GM10266 (cell line): ENCODE measurements around the gene RB1.

ENCODE experiments used
- DNase-seq: peaks from one replicate; pipeline ENCODE4 v3.0.0; 2012; ENCODE audit errors: extremely low spot score
- TF ChIP-seq, protein P1 (sequence below): IDR thresholded peaks from 2 replicates; pipeline ENCODE4 v1.5.1; 2012; ENCODE audit warnings: mild to moderate bottlenecking, low read depth; ENCODE audit not compliant: control insufficient read depth, insufficient read depth; ENCODE audit errors: missing control alignments

RB1 gene

DNA sequence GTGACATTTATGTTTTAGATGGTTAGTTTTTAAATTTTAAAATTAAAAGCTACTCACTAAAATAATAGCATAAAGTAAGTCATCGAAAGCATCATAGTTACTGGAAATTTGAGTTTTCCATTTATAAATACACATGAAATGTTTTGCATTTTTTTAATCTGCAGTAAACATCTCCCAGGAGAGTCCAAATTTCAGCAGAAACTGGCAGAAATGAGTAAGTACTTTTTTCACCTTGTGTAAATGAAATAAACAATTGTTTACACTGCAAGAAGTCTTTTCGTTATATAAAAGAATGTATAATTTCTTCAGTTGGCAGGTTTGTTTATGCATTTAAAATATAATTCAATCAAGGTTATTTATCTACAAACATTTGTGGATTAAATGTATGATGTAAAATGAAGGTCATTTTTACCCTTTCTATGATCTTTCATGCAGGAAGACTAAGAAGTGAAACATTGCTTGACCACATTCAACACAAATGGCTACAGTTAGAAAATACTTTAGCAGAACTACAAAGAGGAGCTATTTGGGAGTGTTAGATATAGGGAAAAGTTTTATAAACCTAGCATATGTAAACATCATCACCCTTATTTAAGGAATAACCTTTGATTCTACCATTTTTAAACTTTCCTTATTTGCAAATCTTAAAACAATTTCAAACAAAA, 173.8 kb downstream of the RB1 start:
- TF ChIP-seq, protein P1, sequence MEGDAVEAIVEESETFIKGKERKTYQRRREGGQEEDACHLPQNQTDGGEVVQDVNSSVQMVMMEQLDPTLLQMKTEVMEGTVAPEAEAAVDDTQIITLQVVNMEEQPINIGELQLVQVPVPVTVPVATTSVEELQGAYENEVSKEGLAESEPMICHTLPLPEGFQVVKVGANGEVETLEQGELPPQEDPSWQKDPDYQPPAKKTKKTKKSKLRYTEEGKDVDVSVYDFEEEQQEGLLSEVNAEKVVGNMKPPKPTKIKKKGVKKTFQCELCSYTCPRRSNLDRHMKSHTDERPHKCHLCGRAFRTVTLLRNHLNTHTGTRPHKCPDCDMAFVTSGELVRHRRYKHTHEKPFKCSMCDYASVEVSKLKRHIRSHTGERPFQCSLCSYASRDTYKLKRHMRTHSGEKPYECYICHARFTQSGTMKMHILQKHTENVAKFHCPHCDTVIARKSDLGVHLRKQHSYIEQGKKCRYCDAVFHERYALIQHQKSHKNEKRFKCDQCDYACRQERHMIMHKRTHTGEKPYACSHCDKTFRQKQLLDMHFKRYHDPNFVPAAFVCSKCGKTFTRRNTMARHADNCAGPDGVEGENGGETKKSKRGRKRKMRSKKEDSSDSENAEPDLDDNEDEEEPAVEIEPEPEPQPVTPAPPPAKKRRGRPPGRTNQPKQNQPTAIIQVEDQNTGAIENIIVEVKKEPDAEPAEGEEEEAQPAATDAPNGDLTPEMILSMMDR = no peak
- no peak for DNase-seq

DNA sequence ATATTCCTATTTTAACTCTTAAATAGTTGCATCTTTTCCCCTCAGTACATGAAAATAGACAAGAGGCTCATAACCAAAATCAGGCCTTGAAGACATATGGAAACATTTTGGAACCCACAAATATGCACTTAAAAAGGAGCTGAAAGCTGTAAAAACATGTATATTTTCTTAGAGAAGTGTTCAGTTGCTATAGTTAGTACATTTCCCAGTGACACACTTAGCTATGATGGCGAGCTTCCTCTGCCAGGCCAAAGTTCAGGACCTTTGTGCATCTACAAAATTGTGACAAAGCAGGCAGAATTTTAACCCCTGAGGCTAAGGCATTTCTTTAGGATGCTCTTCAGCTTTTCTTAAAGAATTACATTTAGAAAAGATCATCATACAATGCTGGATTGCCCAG, 174.8 kb downstream of the RB1 start:
- TF ChIP-seq, protein P1 = no peak
- DNase-seq = no peak

- TF ChIP-seq, protein P1 = no peak
- no peak for DNase-seq
Measured at GRCh38 chr13:48483575-48483974, 180.0 kb downstream of the RB1 start.

DNA sequence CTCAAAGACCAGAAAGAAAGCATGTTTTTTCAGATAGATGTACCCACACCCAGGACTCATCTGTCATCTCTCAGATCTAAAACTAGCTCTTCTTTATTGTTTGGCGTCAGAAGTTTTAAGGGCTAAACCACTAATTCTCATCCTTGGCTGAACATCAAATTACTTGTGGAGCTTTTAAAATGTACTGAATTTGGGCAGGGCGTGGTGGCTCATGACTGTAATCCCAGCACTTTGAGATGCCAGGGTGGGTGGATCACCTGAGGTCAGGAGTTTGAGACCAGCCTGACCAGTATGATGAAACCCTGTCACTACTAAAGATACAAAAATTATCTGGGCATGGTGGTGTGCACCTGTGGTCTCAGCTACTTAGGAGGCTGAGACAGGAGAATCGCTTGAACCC, 181.9 kb downstream of the RB1 start:
- TF ChIP-seq, protein P1 = no peak
- no peak for DNase-seq

- DNase-seq = no peak
Measured at GRCh38 chr13:48486362-48486761, 182.8 kb downstream of the RB1 start.

GRCh38 chr13:48486836-48487235, 183.3 kb downstream of the RB1 start:
- no peak for DNase-seq
- TF ChIP-seq, protein P1 = no peak

More at GRCh38 chr13:48486362-48486761, 182.8 kb downstream of the RB1 start:
- TF ChIP-seq, protein P1 = no peak

GRCh38 chr13:48487968-48488367, 184.4 kb downstream of the RB1 start:
- TF ChIP-seq, protein P1 = no peak
- DNase-seq = no peak
